ENCODE measurements around the gene RHBDD1.

- no peak for TF ChIP-seq POLR2A (IDR thresholded peaks at IDR 0.05; ENCODE audit: low read length)
- TF ChIP-seq GATA1 (IDR thresholded peaks at IDR 0.05; ENCODE audit: low read depth, low read length) = no peak
These were observed 63.0 kb downstream of the RHBDD1 start for GRCh38 chr2:226898897-226899296.

Measured in erythroblast (primary cell).